Naive thymus-derived CD8-positive, alpha-beta T cell (primary cell): Measurements from ENCODE around the gene CDON. TPM values are rescaled to one million over a fixed set of nuclear protein-coding genes. Genes with fewer than 3 reads are reported as not detected.
"Not testable (repeated sequence)": the region's sequence is repeated elsewhere in the genome, so short reads cannot be mapped to it uniquely, and the experiment has no call there.

Source experiments
- ATAC-seq, 2 donors: fragments of 150-1000 bp; cut with Tn5 transposase in 1 of 2; sonication (Bioruptor Pico), chemical (Tn5 transposase) in 1 of 2; 1 replicate in 1 of 2; 2 replicates in 1 of 2; pipeline ENCODE4 v1.10.0; 2021; ENCODE audit warnings: mild to moderate bottlenecking in 2 of 2, moderate library complexity in 2 of 2
- POLR2A ChIA-PET: fragments of 350-600 bp; sonication (Branson Sonifier 250); formaldehyde crosslinking; loops from one replicate; lab custom pipeline; 2021; ENCODE audit warnings: antibody characterized with exemption; lab: Charles Lee
- DNase-seq, 10 donors: peaks; one replicate each; pipeline versions ENCODE4 v3.0.0 to v3.0.0-alpha.2; 2020 to 2022
- H3K27ac Mint-ChIP-seq, 10 donors: one replicate each; pipeline ENCODE4 v1.8.0; 2020 to 2022; ENCODE audit warnings: mild to moderate bottlenecking in 10 of 10, mixed read lengths in 10 of 10, moderate library complexity in 4 of 10, inconsistent platforms in 1 of 10
- H3K27me3 Mint-ChIP-seq, 5 donors: one replicate each; pipeline ENCODE4 v1.8.0; 2021 to 2022; ENCODE audit warnings: mixed read lengths in 5 of 5
- H3K36me3 Mint-ChIP-seq, 3 donors: one replicate each; pipeline ENCODE4 v1.8.0; 2020 to 2022; ENCODE audit warnings: mixed read lengths in 3 of 3, mild to moderate bottlenecking in 2 of 3, inconsistent platforms in 1 of 3
- H3K4me1 Mint-ChIP-seq, 4 donors: one replicate each; pipeline ENCODE4 v1.8.0; 2021 to 2022; ENCODE audit warnings: mixed read lengths in 4 of 4
- H3K4me3 Mint-ChIP-seq, 10 donors: one replicate each; pipeline ENCODE4 v1.8.0; 2020 to 2022; ENCODE audit warnings: mild to moderate bottlenecking in 10 of 10, mixed read lengths in 10 of 10, moderate library complexity in 6 of 10, inconsistent platforms in 1 of 10
- H3K9me3 Mint-ChIP-seq, 9 donors: one replicate each; pipeline ENCODE4 v1.8.0; 2020 to 2022; ENCODE audit warnings: mixed read lengths in 9 of 9, mild to moderate bottlenecking in 3 of 9, inconsistent platforms in 1 of 9, moderate library complexity in 1 of 9
- polyA plus RNA-seq, 3 donors: library from polyadenylated mRNA; unstranded; fragments of 300-500 nt; fragmentation: Illumina TruSeq; gene quantifications; one replicate each; pipeline ENCODE4 v1.2.3, GENCODE V29; 2021
- total RNA-seq, 8 experiments: library from RNA in 2 of 8; stranded (reverse) in 2 of 8; gene quantifications; one replicate each; pipeline ENCODE4 v1.2.3 and lab custom pipeline; 2021 to 2026

Gene CDON
- total and polyA plus RNA-seq, 5 experiments from 2014 or later: 0.14 to 2.8 (median 1.1) TPM; not detected in 1

DNA sequence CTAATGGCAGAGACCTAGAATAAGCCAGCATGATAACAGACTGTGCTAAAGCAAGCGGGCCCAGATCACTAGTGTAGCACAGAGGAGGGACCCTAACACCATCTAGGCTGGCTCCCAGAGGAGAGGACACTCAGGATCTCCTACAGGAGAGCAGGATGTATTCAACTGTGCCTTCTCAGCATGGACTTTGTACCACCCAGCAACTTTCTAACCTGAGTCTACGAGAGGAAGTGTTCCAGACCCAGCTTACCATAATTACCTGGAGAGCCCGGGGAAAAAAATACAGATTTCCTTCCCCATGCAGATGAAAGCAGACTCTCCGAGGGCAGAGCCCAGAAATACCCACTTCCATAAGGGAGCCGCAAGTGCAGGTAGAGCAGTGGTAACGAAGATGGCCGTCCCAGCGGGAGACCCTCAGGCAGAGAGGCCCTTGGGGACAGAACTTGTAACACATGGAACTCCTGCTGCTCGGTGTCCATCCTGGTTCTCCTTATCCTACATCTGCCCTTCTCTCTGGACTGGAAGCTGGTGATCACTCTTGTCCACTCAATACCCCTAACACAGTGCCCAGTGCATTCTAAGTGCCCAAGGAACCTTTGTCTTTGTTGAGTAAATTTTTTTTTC, 138.2 kb downstream of the CDON start:
- DNase-seq (no peak), ATAC-seq (no peak)
- H3K27me3 Mint-ChIP-seq: peaks cover 8 to 42% (median 24%) of the 10 kb centered on the region in 5 donors
- POLR2A ChIA-PET: no interaction called here
- peaks cover 0 to 5% (median 2%) of the 10 kb centered on the region in 4 donors for H3K4me1 Mint-ChIP-seq
- H3K36me3 Mint-ChIP-seq: no peaks in the 10 kb centered on the region
- H3K27ac Mint-ChIP-seq: no peak overlapping the region
- no peak overlapping the region for H3K4me3 Mint-ChIP-seq
- H3K9me3 Mint-ChIP-seq: no peaks in the 10 kb centered on the region

DNA sequence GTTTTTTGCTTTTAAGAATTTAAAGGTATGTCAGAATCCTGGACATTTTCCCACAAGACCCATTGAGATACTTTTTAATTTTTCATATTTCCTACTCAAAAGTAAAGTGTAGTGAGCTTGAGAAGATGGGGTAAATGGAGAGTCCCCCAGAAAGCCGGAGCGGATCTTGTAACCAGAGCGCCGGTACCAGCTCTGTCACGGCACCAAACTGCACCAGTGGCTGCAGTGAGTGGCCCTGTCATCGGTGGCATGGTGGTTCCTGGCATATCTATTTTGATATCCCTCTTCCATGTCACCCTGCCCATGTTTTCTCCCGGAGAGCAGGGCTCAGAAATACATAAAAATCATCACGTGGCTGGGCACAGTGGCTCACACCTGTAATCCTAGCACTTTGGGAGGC, 139.0 kb downstream of the CDON start:
- Mint-ChIP-seq H3K27ac (no peak overlapping the region), H3K27me3 (peaks cover 5 to 39% (median 25%) of the 10 kb centered on the region in 5 donors), H3K9me3 (no peaks in the 10 kb centered on the region), H3K4me1 (peaks cover 0 to 5% (median 2%) of the 10 kb centered on the region in 4 donors), H3K4me3 (no peak overlapping the region), H3K36me3 (no peaks in the 10 kb centered on the region)
- no peak for DNase-seq
- POLR2A ChIA-PET: no interaction called here
- no peak for ATAC-seq

DNA sequence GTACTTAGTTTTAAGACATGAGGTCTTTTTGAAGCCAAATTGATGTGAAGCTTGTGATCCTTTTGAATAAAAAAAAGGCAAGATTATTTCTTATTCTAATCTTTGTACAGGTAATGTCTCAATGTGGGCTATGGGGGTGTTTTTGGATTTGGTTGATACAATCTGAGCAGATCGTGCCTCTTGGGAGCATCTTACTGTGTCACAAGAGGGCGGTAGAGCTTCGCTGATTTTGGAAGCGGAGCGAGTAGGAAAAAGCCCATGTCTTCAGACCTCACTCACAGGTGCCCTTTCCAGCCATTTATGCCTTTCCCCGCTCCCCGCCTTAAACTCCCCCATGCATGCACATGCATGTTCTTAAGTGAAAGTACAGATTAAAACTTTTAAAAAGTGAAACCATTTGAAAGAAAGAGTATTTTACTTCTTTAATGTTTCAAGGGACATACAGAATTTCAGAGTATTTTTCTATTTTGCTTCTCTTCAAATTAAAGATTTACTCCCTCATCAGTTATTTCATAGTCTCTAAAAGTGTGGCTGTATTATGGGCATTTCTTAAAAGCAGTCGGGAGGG, 139.6 kb downstream of the CDON start:
- Mint-ChIP-seq H3K4me3 (no peak overlapping the region), H3K9me3 (no peaks in the 10 kb centered on the region), H3K27ac (no peak overlapping the region), H3K36me3 (no peaks in the 10 kb centered on the region), H3K4me1 (peaks cover 0 to 5% (median 2%) of the 10 kb centered on the region in 4 donors), H3K27me3 (peaks cover 5 to 39% (median 28%) of the 10 kb centered on the region in 5 donors)
- POLR2A ChIA-PET: no interaction called here
- ATAC-seq (peak; percentile 71 to 76), DNase-seq (peak; percentile 16 to 72 (median 54))

DNA sequence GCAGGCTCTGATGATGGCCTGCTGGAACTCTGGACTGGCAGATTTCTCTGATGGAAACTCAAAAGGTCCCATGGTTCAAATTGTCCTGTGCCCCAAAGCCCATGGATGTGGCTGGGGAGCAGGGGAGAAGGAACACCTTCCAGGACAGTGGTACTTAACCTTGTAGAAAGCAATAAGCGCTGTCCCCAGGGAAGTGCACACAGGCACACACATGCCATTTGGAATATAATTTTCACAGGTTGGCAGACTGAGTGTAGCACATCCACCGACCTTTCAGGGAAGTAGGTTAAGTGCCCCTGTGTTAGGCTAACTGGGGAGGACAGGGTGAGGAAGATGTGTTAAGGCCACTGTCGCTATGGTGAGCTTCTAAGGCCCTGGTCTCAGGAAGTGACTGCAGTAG, 140.5 kb downstream of the CDON start:
- DNase-seq: no peak
- Mint-ChIP-seq H3K36me3 (no peaks in the 10 kb centered on the region), H3K9me3 (no peaks in the 10 kb centered on the region), H3K4me1 (peaks cover 0 to 5% (median 2%) of the 10 kb centered on the region in 4 donors), H3K27me3 (peaks cover 5 to 35% (median 27%) of the 10 kb centered on the region in 5 donors), H3K27ac (no peak overlapping the region), H3K4me3 (no peak overlapping the region)
- ATAC-seq: no peak
- POLR2A ChIA-PET: no interaction called here

DNA sequence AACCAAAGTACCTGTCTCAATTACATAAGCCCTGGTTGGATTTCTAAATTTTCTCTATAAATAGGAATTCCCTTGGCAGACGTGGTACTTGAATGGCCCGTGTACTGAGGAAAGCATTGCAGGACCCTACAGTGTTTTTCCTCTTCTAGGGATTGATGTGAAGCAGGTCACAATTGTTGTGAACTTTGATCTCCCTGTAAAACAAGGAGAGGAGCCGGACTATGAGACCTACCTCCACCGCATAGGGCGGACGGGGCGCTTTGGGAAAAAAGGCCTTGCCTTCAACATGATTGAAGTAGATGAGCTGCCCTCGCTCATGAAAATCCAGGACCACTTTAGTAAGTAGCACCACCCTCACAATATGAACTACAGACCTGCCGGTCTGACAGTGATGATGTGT, 141.6 kb downstream of the CDON start:
- ATAC-seq: no peak

DNA sequence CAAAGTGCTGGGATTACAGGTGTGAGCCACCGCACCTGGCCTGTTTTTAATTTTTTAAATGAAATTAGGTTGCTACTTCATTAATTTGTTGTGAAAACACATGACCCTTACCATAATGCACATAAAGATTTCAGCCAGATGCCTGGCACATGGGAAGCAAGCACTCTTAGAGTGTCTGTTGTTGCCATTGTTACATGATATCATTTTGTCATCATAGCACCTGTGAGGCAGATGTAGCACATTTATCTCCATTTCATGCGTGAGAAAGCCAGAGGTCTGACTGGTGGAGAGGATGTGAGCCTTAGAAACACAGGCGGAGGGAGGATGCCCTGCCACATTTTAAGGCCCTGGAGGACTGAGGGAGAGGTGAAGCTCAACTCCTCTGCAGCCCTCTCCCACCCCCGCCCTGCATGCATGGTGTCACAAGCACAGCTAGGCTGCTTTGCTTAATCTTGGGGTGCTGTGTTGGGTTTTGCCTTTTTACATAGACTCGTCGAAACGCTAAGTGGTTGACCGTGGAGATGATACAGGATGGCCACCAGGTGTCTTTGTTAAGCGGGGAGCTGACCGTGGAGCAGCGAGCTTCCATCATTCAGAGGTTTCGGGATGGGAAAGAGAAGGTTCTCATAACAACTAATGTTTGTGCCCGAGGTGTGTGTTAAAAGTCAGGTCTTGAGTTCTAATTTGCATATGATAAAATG, 144.4 kb downstream of the CDON start:
- Mint-ChIP-seq H3K36me3 (no peaks in the 10 kb centered on the region), H3K27me3 (peaks cover 7 to 35% (median 20%) of the 10 kb centered on the region in 5 donors), H3K4me1 (peaks cover 0 to 4% (median 2%) of the 10 kb centered on the region in 4 donors), H3K9me3 (no peaks in the 10 kb centered on the region), H3K4me3 (no peak overlapping the region), H3K27ac (no peak overlapping the region)
- ATAC-seq: no peak
- no peak for DNase-seq
- POLR2A ChIA-PET: no interaction called here

More for the DNA sequence above, 141.6 kb downstream of the CDON start:
- no peak for DNase-seq
- POLR2A ChIA-PET: no interaction called here
- Mint-ChIP-seq H3K4me1 (peaks cover 0 to 5% (median 2%) of the 10 kb centered on the region in 4 donors), H3K27ac (no peak overlapping the region), H3K36me3 (no peaks in the 10 kb centered on the region), H3K4me3 (no peak overlapping the region), H3K27me3 (peaks cover 7 to 27% (median 26%) of the 10 kb centered on the region in 5 donors), H3K9me3 (no peaks in the 10 kb centered on the region)

DNA sequence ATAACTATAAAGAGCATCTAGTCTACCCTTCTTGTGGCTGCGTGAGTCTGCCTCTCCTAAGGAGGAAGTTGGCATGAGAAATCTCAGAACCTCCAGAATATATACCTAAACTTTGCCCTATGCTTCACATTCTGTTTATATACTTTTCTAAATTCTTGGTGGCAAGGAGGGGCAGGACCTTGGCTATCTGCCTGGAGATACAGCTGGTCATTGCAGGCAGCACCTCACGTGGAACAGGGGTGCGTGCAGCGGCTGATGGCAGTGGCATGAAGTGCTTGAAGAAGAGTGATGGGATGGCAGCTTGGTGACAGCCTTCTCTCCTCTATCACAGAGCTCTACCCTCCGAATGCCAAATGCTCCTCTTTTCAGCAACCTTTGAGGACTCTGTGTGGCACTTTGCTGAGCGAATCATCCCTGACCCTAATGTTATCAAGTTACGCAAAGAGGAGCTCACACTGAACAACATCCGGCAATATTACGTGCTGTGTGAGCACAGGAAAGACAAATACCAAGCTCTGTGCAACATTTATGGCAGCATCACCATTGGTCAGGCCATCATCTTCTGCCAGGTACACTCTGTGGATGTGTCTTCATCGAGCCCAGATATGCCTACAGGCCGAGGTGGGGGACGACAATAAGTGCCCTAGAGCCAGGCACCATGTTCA, 145.9 kb downstream of the CDON start:
- Mint-ChIP-seq H3K4me1 (no peaks in the 10 kb centered on the region), H3K4me3 (no peak overlapping the region), H3K27ac (peak overlapping the region in 1 of 10 donors; percentile 46), H3K36me3 (no peaks in the 10 kb centered on the region), H3K27me3 (peaks cover 10 to 36% (median 20%) of the 10 kb centered on the region in 5 donors), H3K9me3 (no peaks in the 10 kb centered on the region)
- DNase-seq (no peak), ATAC-seq (no peak)
- POLR2A ChIA-PET: no interaction called here

DNA sequence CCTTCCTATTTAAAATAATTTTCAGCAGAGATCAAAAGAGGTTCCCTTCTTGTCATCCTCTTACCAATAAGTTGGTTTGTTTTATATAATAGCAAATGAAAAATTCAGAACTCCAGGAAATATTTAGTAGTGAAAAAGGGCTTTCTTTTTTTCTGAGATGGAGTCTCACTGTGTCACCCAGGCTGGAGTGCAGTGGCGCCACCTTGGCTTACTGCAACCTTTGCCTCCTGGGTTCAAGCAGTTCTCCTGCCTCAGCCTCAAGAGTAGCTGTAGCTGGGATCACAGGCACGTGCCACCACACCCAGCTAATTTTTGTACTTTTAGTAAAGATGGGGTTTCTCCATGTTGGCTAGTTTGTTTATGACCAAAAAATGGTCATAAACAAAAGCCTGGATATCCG, 148.1 kb downstream of the CDON start:
- H3K9me3 Mint-ChIP-seq, POLR2A ChIA-PET, H3K4me3 Mint-ChIP-seq, H3K4me1 Mint-ChIP-seq, H3K27ac Mint-ChIP-seq, ATAC-seq, H3K36me3 Mint-ChIP-seq, DNase-seq: not testable (repeated sequence)
- peaks cover 2 to 40% (median 23%) of the 10 kb centered on the region in 5 donors for H3K27me3 Mint-ChIP-seq

DNA sequence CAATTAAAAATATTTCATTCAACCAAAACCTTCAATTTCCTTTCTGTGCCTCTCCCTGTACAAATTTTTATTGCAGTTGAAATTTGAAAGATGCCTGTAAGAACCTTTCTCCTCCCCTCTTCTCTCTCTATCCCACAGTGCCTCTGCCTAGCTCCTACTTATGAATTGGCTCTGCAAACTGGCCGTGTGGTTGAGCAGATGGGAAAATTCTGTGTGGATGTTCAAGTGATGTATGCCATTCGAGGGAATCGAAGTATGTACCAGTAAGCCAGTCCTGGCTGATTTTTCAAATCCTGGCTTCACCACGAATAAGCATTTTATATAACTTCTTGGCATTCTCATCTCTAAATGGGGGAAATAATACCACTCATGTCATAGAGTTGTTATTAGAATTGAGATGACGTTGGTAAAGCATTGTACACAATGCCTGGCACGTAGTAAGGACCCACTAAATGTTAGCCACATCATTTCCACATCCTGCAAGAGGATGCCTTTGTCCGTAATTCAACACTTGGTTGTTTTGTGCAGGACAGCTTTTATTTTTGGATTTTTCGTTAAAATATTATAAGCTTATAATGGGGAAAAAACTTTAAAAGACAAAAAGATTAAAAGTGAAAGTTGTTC, 152.3 kb downstream of the CDON start:
- ATAC-seq (no peak), DNase-seq (no peak)
- Mint-ChIP-seq H3K27ac (no peak overlapping the region), H3K36me3 (no peaks in the 10 kb centered on the region), H3K4me1 (peaks cover 0 to 3% (median 0%) of the 10 kb centered on the region in 4 donors), H3K9me3 (no peaks in the 10 kb centered on the region), H3K27me3 (peaks cover 7 to 46% (median 16%) of the 10 kb centered on the region in 5 donors), H3K4me3 (no peak overlapping the region)
- POLR2A ChIA-PET: no interaction called here

Other genes with a start within 250 kb of the CDON start
- not detected for gene PATE4, start 229.6 kb downstream of the CDON start, total RNA-seq
- gene PATE4, start 229.6 kb downstream of the CDON start, polyA plus RNA-seq: not detected
- 1 to 10 TPM; 4.8 to 5.1 TPM for gene HYLS1, start 175.2 kb downstream of the CDON start, total RNA-seq
- gene HYLS1, start 175.2 kb downstream of the CDON start, polyA plus RNA-seq: 1 to 10 TPM; 4.1 to 7.5 (median 4.4) TPM
- gene PUS3, start 159.7 kb downstream of the CDON start, total RNA-seq: 1 to 10 TPM; 8.2 to 8.4 TPM
- 10 to 100 TPM in 1 of 3 donors, 1 to 10 TPM in 2; 9.5 to 16.7 (median 9.8) TPM for gene PUS3, start 159.7 kb downstream of the CDON start, polyA plus RNA-seq
- under 1 TPM in 1 of 2 experiments, not detected in 1; 0.52 TPM for gene DDX25, start 158.4 kb downstream of the CDON start, total RNA-seq
- under 1 TPM in 1 of 3 donors, not detected in 2; 0.89 TPM for gene DDX25, start 158.4 kb downstream of the CDON start, polyA plus RNA-seq
- gene VSIG10L2, start 116.8 kb downstream of the CDON start, total RNA-seq: not detected
- not detected for gene VSIG10L2, start 116.8 kb downstream of the CDON start, polyA plus RNA-seq
- 10 to 100 TPM; 43.8 to 47.9 TPM for gene RPUSD4, start 148.8 kb upstream of the CDON start, total RNA-seq
- 10 to 100 TPM; 18.1 to 21.7 (median 18.8) TPM for gene RPUSD4, start 148.8 kb upstream of the CDON start, polyA plus RNA-seq
- gene FAM118B, start 148.9 kb upstream of the CDON start, total RNA-seq: 10 to 100 TPM in 1 of 2 experiments, 1 to 10 TPM in 1; 9.4 to 12.4 TPM
- gene FAM118B, start 148.9 kb upstream of the CDON start, polyA plus RNA-seq: 10 to 100 TPM in 2 of 3 donors, 1 to 10 TPM in 1; 8.9 to 16.3 (median 13.7) TPM
- gene SRPRA, start 206.0 kb upstream of the CDON start, total RNA-seq: 100 to 1,000 TPM; 156 to 160 TPM
- gene SRPRA, start 206.0 kb upstream of the CDON start, polyA plus RNA-seq: 100 to 1,000 TPM in 1 of 3 donors, 10 to 100 TPM in 2; 92.3 to 134 (median 95.7) TPM
- 10 to 100 TPM; 35.5 to 44.2 TPM for gene FOXRED1, start 206.3 kb upstream of the CDON start, total RNA-seq
- 10 to 100 TPM; 23.5 to 28.7 (median 28.3) TPM for gene FOXRED1, start 206.3 kb upstream of the CDON start, polyA plus RNA-seq
- 10 to 100 TPM; 19.0 to 22.1 TPM for gene TIRAP, start 220.2 kb upstream of the CDON start, total RNA-seq
- 10 to 100 TPM in 1 of 3 donors, 1 to 10 TPM in 2; 7.4 to 11.6 (median 8.3) TPM for gene TIRAP, start 220.2 kb upstream of the CDON start, polyA plus RNA-seq
- 10 to 100 TPM; 13.9 to 17.4 TPM for gene DCPS, start 241.2 kb upstream of the CDON start, total RNA-seq
- gene DCPS, start 241.2 kb upstream of the CDON start, polyA plus RNA-seq: 10 to 100 TPM; 36.7 to 47.2 (median 37.3) TPM